GM23338 (cell line): ENCODE results near the gene PCDHGB3. TPM values are rescaled to one million over a fixed set of nuclear protein-coding genes. Genes with fewer than 3 reads are reported as not detected.

Experiments
- CREB1 ChIP-seq: fragments of 250-450 bp; sonication (Bioruptor Pico); IDR thresholded peaks from 2 replicates; pipeline ENCODE4 v1.5.0; 2020; ENCODE audit warnings: low read depth, mild to moderate bottlenecking, moderate library complexity
- EZH2 ChIP-seq: fragments of 200-600 bp; sonication (generic); IDR thresholded peaks from one replicate; pipeline ENCODE4 v1.8.0; 2017; ENCODE audit warnings: antibody characterized with exemption, mild to moderate bottlenecking, low read depth; ENCODE audit not compliant: unreplicated experiment
- EZH2phosphoT487 ChIP-seq: fragments of 200-600 bp; sonication (generic); IDR thresholded peaks from one replicate; pipeline ENCODE4 v1.8.1; 2018; ENCODE audit warnings: antibody characterized with exemption; ENCODE audit not compliant: unreplicated experiment
- NANOG ChIP-seq: IDR thresholded peaks from 2 replicates; pipeline ENCODE4 v1.6.1; 2016; ENCODE audit warnings: antibody characterized with exemption, borderline replicate concordance
- POLR2AphosphoS5 ChIP-seq: IDR thresholded peaks from 2 replicates; pipeline ENCODE4 v1.6.1; 2016; ENCODE audit warnings: antibody characterized with exemption, low read depth
- REST ChIP-seq: IDR thresholded peaks from one replicate; pipeline ENCODE4 v1.6.1; 2018; ENCODE audit warnings: antibody characterized with exemption; ENCODE audit not compliant: unreplicated experiment
- STAT1 ChIP-seq: IDR thresholded peaks from one replicate; pipeline ENCODE4 v1.6.1; 2016; ENCODE audit warnings: antibody characterized with exemption; ENCODE audit not compliant: unreplicated experiment
- ZNF114 ChIP-seq: fragments of 250-450 bp; sonication (Bioruptor Pico); IDR thresholded peaks from 2 replicates; pipeline ENCODE4 v1.5.0; 2020; ENCODE audit warnings: mild to moderate bottlenecking, moderate library complexity
- ZNF331 ChIP-seq: fragments of 250-450 bp; sonication (Bioruptor Pico); IDR thresholded peaks from 2 replicates; pipeline ENCODE4 v1.5.0; 2020; ENCODE audit warnings: low read depth, mild to moderate bottlenecking, moderate library complexity
- ZNF462 ChIP-seq: fragments of 250-450 bp; sonication (Bioruptor Pico); IDR thresholded peaks from 2 replicates; pipeline ENCODE4 v1.5.0; 2020; ENCODE audit warnings: mild to moderate bottlenecking, moderate library complexity
- polyA plus RNA-seq: library from polyadenylated mRNA; unstranded; fragments of >200 nt; fragmentation: Nextera tagmentation; extraction: Ambion mirVana; gene quantifications from 2 replicates; pipeline ENCODE4 v1.2.1, GENCODE V29; 2016
- total RNA-seq: library from RNA; depleted of rRNA; stranded (reverse); fragments of >200 nt; shearing (Covaris generic); gene quantifications from 2 replicates; pipeline ENCODE4 v1.2.3, GENCODE V29; 2014
- TF ChIP-seq, protein P1 (sequence below), 2 experiments: fragments of 200-600 bp in 1 of 2; sonication (generic) in 1 of 2; conservative IDR thresholded peaks; 2 replicates each; pipeline versions ENCODE4 v1.5.1 to v1.6.1; 2016 to 2017; ENCODE audit warnings: antibody characterized with exemption in 2 of 2, low read depth in 2 of 2, mild to moderate bottlenecking in 2 of 2, moderate library complexity in 1 of 2

The PCDHGB3 gene
- total and polyA plus RNA-seq, 2 experiments from 2014 or later: 0.24 to 5.8 TPM

GRCh38 chr5:141371572-141372475 lies 1.8 kb downstream of the PCDHGB3 start (continued):
- TF ChIP-seq ZNF462 (CRISPR knock-in tag) (no peak), EZH2phosphoT487 (no peak), REST (no peak), POLR2AphosphoS5 (no peak), ZNF331 (CRISPR knock-in tag) (no peak), ZNF114 (no peak), CREB1 (CRISPR knock-in tag) (no peak), EZH2 (no peak), STAT1 (no peak), NANOG (no peak)
- TF ChIP-seq, protein P1, sequence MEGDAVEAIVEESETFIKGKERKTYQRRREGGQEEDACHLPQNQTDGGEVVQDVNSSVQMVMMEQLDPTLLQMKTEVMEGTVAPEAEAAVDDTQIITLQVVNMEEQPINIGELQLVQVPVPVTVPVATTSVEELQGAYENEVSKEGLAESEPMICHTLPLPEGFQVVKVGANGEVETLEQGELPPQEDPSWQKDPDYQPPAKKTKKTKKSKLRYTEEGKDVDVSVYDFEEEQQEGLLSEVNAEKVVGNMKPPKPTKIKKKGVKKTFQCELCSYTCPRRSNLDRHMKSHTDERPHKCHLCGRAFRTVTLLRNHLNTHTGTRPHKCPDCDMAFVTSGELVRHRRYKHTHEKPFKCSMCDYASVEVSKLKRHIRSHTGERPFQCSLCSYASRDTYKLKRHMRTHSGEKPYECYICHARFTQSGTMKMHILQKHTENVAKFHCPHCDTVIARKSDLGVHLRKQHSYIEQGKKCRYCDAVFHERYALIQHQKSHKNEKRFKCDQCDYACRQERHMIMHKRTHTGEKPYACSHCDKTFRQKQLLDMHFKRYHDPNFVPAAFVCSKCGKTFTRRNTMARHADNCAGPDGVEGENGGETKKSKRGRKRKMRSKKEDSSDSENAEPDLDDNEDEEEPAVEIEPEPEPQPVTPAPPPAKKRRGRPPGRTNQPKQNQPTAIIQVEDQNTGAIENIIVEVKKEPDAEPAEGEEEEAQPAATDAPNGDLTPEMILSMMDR (conservative IDR thresholded peaks at IDR 0.05; ENCODE audit: low read depth in 2 of 2): no peak
